Cardiac muscle cell (in vitro differentiated cells and primary cell): ENCODE data around the gene UPB1. TPM values are rescaled to one million over a fixed set of nuclear protein-coding genes. Genes with fewer than 3 reads are reported as not detected.
A peak's percentile ranks its signal among the peaks of the same experiment; 100 is the strongest.

Source experiments
- DNase-seq, 2 donors: peaks; one replicate each; pipeline versions ENCODE4 v3.0.0 to v3.0.0-alpha.2; 2010 to 2017; ENCODE audit warnings: low read depth in 1 of 2, low spot score in 1 of 2
- H3K27ac ChIP-seq: fragments of 200-600 bp; sonication (generic); 2 replicates; pipeline ENCODE4 v1.5.1; 2016
- H3K27me3 ChIP-seq: fragments of 200-600 bp; sonication (generic); 2 replicates; pipeline ENCODE4 v1.6.0; 2016; ENCODE audit warnings: control low read depth
- H3K36me3 ChIP-seq: fragments of 200-600 bp; sonication (generic); 2 replicates; pipeline ENCODE4 v1.5.1; 2016; ENCODE audit warnings: control low read depth
- H3K4me1 ChIP-seq: fragments of 200-600 bp; sonication (generic); 2 replicates; pipeline ENCODE4 v1.8.1; 2017; ENCODE audit warnings: low read depth, mild to moderate bottlenecking, mixed run types
- H3K4me3 ChIP-seq: fragments of 200-600 bp; sonication (generic); 2 replicates; pipeline ENCODE4 v1.5.1; 2016; ENCODE audit warnings: mild to moderate bottlenecking
- H3K9me3 ChIP-seq: fragments of 200-600 bp; sonication (generic); 2 replicates; pipeline ENCODE4 v1.5.1; 2017; ENCODE audit warnings: low read depth, mild to moderate bottlenecking, control low read depth
- polyA plus RNA-seq: library from polyadenylated mRNA; unstranded; fragments of >200 nt; fragmentation: Nextera tagmentation; extraction: Ambion mirVana; gene quantifications from 2 replicates; pipeline ENCODE4 v1.2.1, GENCODE V29; 2016
- total RNA-seq: library from RNA; depleted of rRNA; stranded (reverse); fragments of >200 nt; gene quantifications from 2 replicates; pipeline ENCODE4 v1.2.3, GENCODE V29; 2016
- TF ChIP-seq, protein P1 (sequence below): IDR thresholded peaks from 2 replicates; pipeline ENCODE4 v1.5.1; 2012; ENCODE audit warnings: low read depth, mild to moderate bottlenecking, low read length

UPB1 gene
- total and polyA plus RNA-seq, 2 experiments from 2014 or later, result 1.6 to 4.0 TPM

DNA sequence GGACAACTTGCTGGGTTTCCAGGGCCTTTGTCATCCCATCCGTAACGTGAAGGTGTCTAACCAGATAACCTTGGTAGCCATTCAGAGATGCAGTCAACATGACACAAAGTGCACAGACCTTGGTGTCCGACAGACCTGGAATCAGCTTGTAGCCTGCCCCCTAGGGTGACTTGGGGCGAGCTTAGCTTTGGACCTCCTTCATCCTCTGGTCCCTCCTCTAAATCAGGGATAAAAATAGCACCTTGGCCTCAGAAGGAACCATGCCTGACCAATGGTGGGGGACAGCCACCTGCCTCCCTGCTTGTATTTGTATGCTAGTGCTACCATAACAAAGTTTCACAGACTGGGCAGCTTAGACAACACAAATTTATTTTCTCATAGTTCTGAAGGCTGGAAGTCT is 64.3 kb downstream of the UPB1 start:
- Histone ChIP-seq H3K9me3 (no peaks in the 10 kb centered on the region), H3K27me3 (no peaks in the 10 kb centered on the region), H3K4me1 (peaks cover 8% of the 10 kb centered on the region), H3K36me3 (peaks cover 24% of the 10 kb centered on the region), H3K4me3 (no peak overlapping the region), H3K27ac (peak overlapping the region; percentile 52)
- TF ChIP-seq, protein P1, sequence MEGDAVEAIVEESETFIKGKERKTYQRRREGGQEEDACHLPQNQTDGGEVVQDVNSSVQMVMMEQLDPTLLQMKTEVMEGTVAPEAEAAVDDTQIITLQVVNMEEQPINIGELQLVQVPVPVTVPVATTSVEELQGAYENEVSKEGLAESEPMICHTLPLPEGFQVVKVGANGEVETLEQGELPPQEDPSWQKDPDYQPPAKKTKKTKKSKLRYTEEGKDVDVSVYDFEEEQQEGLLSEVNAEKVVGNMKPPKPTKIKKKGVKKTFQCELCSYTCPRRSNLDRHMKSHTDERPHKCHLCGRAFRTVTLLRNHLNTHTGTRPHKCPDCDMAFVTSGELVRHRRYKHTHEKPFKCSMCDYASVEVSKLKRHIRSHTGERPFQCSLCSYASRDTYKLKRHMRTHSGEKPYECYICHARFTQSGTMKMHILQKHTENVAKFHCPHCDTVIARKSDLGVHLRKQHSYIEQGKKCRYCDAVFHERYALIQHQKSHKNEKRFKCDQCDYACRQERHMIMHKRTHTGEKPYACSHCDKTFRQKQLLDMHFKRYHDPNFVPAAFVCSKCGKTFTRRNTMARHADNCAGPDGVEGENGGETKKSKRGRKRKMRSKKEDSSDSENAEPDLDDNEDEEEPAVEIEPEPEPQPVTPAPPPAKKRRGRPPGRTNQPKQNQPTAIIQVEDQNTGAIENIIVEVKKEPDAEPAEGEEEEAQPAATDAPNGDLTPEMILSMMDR, result no peak
- DNase-seq, result peak in 1 of 2 donors; percentile 7

DNA sequence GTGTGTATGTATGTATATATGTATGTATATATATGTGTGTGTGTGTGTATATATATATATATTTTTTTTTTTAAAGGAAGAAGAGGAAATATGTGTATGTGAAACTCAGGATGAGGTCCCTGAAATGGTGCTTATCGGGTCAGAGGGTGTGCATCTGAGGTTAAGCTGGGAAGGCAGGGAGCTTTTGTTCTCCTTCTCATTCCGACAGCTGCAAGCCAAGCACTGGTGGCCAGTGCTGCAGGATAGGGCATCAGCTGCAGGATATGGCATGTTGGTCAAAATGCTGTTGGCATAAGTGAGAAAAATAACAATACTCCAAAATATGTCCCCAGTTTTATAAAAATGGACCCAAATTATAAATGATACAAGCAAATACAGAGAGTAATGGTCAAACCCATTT is 68.1 kb downstream of the UPB1 start:
- Histone ChIP-seq H3K27me3 (no peaks in the 10 kb centered on the region), H3K9me3 (no peaks in the 10 kb centered on the region), H3K27ac (peak overlapping the region; percentile 45), H3K4me3 (no peak overlapping the region), H3K36me3 (peaks cover 19% of the 10 kb centered on the region), H3K4me1 (no peaks in the 10 kb centered on the region)
- TF ChIP-seq, protein P1, result no peak
- no peak for DNase-seq

DNA sequence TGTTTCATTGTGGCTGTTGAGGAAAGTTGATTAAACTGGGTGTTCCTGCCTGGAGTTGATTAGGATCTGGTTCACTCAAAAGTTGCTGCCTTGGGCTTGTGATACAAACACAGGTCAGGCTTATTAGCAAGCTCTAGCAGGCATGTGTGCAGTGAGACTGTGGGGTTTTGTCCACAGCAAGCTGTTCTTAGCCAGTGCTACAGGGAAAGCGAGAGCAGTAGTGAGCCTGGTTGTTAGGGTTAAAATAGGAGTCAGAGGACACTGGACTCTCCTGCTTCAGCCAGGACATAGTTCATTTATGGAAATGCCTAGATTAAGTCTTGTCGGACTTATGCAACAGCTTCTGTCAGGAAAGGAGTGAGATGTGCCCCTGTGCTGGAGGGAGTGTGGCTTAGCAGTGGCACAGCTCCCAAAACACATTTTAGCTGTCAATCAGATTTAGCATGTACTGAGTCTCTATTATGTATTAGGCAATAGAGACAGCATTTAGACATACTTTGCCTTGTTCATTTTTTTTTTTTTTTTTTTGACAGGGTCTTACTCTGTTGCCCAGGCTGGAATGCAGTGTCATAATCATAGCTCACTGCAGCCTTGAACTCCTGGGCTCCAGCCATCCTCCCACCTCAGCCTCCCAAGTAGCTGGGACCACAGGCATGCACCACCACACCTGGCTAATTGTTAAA is 69.4 kb downstream of the UPB1 start:
- Histone ChIP-seq H3K4me3 (no peak overlapping the region), H3K4me1 (no peaks in the 10 kb centered on the region), H3K27ac (peak overlapping the region; percentile 45), H3K36me3 (peaks cover 18% of the 10 kb centered on the region), H3K9me3 (no peaks in the 10 kb centered on the region), H3K27me3 (no peaks in the 10 kb centered on the region)
- DNase-seq, result peak in 1 of 2 donors; percentile 79
- TF ChIP-seq, protein P1, result no peak

DNA sequence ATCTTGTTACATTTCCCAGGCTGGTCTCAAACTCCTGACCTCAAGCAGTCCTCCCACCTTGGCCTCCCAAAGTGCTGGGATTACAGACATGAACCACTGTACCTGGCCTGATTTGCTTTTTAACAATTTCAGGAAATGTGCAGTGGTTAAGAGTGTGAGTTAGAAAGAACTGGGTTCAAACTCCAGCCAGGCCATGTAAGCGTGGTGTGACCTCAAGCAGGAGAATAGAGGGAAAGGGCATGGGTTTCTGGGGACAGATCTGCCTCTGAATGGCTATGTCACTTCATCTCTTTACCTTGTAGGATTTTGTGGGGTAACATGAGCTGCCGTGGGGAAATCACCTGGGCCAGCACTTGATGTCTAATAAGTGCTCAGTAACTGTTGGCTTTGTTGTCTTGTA is 69.9 kb downstream of the UPB1 start:
- H3K4me1 ChIP-seq, result no peaks in the 10 kb centered on the region
- DNase-seq, result no peak
- no peak overlapping the region for H3K27ac ChIP-seq
- TF ChIP-seq, protein P1, result no peak
- no peaks in the 10 kb centered on the region for H3K27me3 ChIP-seq
- H3K36me3 ChIP-seq, result peaks cover 21% of the 10 kb centered on the region
- no peak overlapping the region for H3K4me3 ChIP-seq
- H3K9me3 ChIP-seq, result no peaks in the 10 kb centered on the region

DNA sequence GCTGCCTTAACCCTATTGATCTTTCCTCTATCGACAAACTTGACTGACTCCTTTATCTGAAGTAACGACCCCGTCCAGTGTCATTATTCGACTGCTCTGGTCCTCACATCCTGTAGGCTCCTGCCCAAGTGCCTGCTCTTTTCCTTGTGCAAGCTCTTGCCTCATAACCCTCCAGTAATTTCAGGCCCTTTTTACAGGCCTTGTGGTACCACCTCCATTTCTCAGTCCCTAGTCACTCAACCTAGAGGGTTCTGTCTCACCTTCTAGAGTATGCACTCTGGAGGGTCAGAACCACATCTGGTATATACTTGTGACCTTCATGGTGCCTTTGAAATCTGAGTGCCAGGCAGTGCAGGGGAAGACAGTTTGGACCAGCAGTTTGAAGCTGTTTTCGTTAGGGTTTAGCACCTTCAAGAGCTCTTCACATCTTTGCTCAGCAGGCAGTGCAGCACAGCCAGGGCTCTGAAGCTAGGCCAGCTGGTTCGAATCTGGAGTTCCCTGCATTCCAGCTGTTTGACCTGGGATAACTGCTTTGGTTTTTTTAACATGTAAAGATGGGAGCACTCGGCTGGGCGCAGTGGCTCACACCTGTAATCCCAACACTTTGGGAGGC is 71.9 kb downstream of the UPB1 start:
- no peaks in the 10 kb centered on the region for H3K27me3 ChIP-seq
- TF ChIP-seq, protein P1, result no peak
- H3K4me3 ChIP-seq, result no peak overlapping the region
- H3K4me1 ChIP-seq, result no peaks in the 10 kb centered on the region
- peak; percentile 3 to 18 for DNase-seq
- H3K9me3 ChIP-seq, result no peaks in the 10 kb centered on the region
- peak overlapping the region; percentile 50 for H3K27ac ChIP-seq
- peaks cover 26% of the 10 kb centered on the region for H3K36me3 ChIP-seq
